C1 segment of cervical spinal cord (tissue), 14 donors: ENCODE data around the gene SKA3.

Source experiments
- DNase-seq, 14 donors: peaks; one replicate each; lab custom pipeline; 2025; lab: John Stamatoyannopoulos, UW

The SKA3 gene

GRCh38 chr13:21116141-21116540, 60.2 kb downstream of the SKA3 start:
- no peak for DNase-seq

- DNase-seq, result no peak
Measured at GRCh38 chr13:21115231-21115630, 61.1 kb downstream of the SKA3 start.

- DNase-seq, result no peak
Measured at GRCh38 chr13:21111546-21111945, 64.8 kb downstream of the SKA3 start.

- no peak for DNase-seq
Measured at GRCh38 chr13:21109168-21109567, 67.2 kb downstream of the SKA3 start.

GRCh38 chr13:21106089-21106488, 70.3 kb downstream of the SKA3 start:
- no peak for DNase-seq

GRCh38 chr13:21104199-21105019, 71.9 kb downstream of the SKA3 start:
- DNase-seq, result no peak
